NCI-H2227 (cell line): ENCODE data around the gene LRP1.

ENCODE experiments used
- DNase-seq: peaks from one replicate; lab custom pipeline; 2025; ENCODE audit not compliant: unreplicated experiment; lab: John Stamatoyannopoulos, UW

Gene LRP1

GRCh38 chr12:57190037-57190436, 61.8 kb downstream of the LRP1 start:
- no peak for DNase-seq

GRCh38 chr12:57190821-57191220, 62.5 kb downstream of the LRP1 start:
- DNase-seq = no peak

- DNase-seq = no peak
These were observed 63.1 kb downstream of the LRP1 start for GRCh38 chr12:57191410-57191809.

- no peak for DNase-seq
These were observed 64.6 kb downstream of the LRP1 start for GRCh38 chr12:57192920-57193319.

GRCh38 chr12:57193706-57194245, 65.5 kb downstream of the LRP1 start:
- DNase-seq = no peak

- no peak for DNase-seq
These were observed 66.0 kb downstream of the LRP1 start for GRCh38 chr12:57194253-57194652.

GRCh38 chr12:57195186-57195585, 66.9 kb downstream of the LRP1 start:
- no peak for DNase-seq

GRCh38 chr12:57195611-57196371, 67.5 kb downstream of the LRP1 start:
- DNase-seq = no peak

GRCh38 chr12:57196439-57196838, 68.2 kb downstream of the LRP1 start:
- no peak for DNase-seq

GRCh38 chr12:57196956-57197355, 68.7 kb downstream of the LRP1 start:
- DNase-seq = no peak

- DNase-seq = no peak
These were observed 70.0 kb downstream of the LRP1 start for GRCh38 chr12:57198329-57198728.

GRCh38 chr12:57199191-57199590, 70.9 kb downstream of the LRP1 start:
- DNase-seq = no peak

- DNase-seq = no peak
These were observed 72.2 kb downstream of the LRP1 start for GRCh38 chr12:57200497-57200896.

GRCh38 chr12:57201219-57201618, 72.9 kb downstream of the LRP1 start:
- DNase-seq = no peak

- no peak for DNase-seq
These were observed 73.3 kb downstream of the LRP1 start for GRCh38 chr12:57201631-57202030.

GRCh38 chr12:57202321-57202720, 74.0 kb downstream of the LRP1 start:
- no peak for DNase-seq

- no peak for DNase-seq
These were observed 74.9 kb downstream of the LRP1 start for GRCh38 chr12:57203201-57203600.

GRCh38 chr12:57203791-57204190, 75.5 kb downstream of the LRP1 start:
- no peak for DNase-seq

GRCh38 chr12:57204454-57204853, 76.2 kb downstream of the LRP1 start:
- DNase-seq = no peak

GRCh38 chr12:57205186-57205585, 76.9 kb downstream of the LRP1 start:
- no peak for DNase-seq

GRCh38 chr12:57205931-57206330, 77.6 kb downstream of the LRP1 start:
- no peak for DNase-seq

- no peak for DNase-seq
These were observed 79.7 kb downstream of the LRP1 start for GRCh38 chr12:57207731-57208630.
